ENCODE data around the gene CAMK2G. TPM values are rescaled to one million over a fixed set of nuclear protein-coding genes. Genes with fewer than 3 reads are reported as not detected.

CAMK2G gene
- polyA plus RNA-seq, 12 donors, result 23.7 to 39.2 (median 31.3) TPM; not detected in 1

DNA sequence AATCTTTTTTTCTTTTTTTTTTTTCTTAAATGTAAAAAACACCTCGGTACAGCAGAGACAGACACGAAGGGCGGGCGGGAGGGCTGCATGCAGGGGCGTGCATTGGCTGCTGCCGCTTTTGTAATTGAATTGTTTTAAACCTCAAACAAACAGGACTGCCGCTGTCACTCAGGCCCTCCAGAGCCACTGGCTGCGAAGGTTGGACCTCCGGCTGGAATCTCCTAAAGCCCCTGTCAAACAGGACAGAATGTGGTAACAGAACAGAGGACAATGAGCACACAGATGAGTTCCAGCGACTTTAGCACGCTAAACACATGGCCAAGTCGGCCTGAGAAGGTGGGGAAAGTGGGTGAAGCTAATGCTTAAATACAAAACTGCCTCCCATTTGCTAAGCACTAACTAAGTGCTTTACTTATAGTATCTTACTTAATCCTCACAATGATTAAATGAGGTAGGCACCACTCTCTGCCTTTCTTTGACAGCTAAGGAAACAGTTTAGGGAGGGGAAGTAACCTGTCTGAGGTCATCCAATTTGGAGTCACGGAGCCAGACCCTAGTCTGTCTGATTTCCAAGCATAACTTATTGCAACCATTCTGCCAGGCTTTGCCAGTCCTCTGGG is 60.0 kb downstream of the CAMK2G start:
- DNase-seq, result no peak

DNA sequence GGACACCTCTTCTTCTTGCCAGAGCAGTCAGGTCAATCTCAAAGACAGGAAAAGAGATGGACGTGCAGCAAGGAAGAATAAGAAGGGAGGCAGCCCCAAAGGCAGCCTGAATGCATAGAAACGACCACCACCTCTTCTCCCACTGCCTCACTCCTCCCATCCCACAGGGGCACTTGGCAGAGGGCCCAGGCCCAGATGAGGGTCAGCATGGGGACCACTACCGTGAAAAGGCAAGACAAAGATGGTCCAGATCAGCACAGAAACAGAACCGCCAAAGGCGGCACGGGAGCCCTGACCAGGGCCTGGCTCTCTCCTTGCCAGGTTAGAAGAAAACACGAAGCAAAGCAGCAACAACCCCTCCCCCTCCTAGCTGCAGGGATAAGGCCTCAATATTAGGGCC is 61.0 kb downstream of the CAMK2G start:
- DNase-seq, result no peak

DNA sequence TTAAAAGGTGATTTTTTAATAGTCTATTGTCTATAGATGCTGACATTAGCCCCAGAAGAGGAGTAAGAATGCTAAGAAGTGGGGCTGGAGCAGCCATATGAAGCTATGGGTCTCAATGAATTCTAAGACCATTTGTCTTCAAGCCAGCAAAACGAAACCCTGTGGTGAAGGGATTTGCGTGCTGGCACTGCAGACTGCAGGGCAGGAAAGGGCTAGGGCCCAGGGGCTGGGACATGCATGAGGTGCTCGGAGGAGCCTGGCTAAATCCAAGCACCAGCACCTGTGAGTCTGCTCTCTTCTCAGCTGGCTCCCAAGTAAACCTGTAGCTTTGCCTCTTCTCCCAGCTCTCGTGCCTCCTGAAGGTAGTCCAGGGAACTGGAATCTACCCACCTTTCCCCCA is 61.7 kb downstream of the CAMK2G start:
- DNase-seq, result no peak

DNA sequence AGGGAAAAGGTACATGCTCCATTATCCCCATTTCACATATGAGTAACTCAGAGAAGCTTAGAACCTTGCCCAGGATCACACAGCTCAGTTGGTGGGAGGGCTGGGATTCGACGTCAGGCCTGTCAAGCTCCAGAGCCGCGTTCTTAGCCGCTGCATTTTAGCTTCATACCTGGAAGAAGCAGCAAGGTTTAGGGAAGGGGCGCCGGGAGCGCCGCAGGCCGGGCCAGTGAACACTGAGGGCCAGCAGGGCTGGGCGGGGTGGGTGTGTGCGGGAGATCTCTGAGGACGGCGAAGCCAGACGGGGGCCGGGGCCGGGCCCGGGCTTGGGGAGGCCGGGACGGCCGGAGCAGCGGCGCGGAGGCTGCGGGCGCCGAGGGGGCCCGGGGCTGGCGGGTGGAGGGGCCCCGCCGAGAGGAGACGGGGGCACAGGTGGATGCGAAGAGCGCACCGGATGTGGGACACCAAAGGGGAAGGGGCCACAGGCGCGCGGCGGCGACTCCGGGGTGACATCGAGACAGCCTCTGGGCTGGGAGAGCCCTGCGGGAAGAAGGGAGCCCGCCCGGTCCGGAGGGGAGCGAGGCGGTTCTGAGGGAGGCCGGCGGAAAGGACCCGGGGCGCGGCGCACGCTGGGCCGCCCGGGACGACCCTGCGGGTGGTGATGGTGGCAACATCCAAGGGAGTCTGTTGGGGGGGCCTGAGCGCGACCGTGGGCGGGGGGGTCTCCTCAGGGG is 63.5 kb downstream of the CAMK2G start:
- DNase-seq, result no peak

DNA sequence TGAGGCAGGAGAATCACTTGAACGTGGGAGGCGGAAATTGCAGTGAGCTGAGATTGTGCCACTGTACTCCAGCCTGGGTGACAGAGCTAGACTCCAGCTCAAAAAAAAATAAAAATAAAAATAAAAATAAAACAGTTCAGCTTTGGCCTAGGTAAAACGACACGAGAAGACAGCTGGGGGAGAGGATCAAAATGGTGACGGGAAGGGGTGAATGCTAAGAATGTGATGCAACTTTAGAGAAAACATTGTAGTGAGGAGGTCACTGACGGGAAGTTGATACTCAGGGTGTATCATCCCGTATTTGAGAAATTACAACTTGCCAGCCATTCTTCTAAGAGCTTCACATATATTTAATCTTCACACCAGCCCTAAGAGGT is 64.0 kb downstream of the CAMK2G start:
- no peak for DNase-seq

DNA sequence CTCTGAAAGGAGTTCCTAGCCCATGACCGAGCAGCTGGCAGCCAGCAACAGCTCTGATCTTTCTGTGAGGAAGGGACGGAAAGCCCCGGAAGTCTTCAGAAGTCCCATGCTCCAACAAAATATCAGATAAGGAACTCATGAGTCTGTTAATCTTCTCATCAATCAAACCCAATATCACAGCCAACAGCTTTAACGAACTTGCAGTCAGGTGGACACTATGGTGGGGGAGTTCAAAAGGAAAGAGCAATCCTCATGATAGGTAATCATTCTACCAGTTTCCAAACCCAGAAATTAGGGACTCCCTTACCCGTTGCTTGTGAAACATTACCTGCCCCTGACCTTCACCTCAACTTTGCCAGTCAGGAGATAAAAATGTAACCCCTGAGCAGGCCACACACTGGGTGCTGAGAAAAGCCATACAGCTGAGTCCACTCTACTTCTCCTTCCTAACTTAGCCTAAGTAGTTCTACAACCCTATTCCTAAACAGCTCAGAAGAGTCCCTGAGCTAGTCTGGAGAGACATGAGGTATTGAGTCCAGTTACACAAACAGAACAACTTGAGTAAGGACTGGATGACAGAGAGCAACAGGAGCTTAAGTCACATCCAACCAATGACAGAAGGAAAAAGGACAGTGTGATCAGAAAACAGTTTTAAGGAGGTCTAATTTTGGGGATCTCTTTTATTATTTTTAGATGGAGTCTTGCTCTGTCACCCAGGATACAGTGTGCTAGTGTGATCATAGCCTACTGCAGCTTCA is 65.1 kb downstream of the CAMK2G start:
- no peak for DNase-seq

DNA sequence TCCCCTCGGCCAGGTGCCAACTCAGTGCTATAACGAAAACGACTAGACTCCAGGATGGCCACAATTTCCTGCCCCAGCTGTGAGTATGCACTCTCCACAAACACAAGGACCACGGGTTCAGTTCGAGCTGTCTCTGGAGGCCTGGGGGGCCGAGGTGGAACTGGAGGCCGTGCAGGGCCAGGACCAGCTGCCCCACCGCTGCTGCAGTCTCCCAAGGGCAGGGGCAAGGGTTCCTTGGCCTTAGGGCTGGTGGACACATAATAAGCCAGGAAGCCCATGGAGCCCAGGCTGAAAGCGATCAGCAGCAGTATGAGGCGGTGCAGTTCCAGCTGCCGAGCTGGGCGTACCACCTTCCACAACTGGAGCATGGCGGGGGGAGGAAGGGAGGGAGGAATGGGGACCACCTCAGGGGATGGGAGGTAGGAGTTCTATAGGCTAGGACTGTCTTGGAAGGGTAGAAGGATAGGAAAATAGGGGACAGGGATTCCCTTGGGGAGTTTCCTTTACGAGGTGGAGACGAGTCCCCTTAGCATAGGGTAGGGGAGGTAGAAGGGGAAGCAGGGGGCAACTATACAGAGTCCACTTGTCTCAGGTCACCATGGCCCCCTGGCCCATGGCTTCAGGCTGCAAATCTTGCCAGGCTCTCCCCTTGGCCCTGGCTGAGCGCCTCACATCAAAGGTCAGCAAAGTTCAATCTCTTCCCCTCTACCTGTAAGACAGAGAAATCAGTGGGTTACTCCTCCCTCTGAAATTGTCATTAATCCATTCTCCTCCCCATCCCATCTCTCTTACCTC is 66.1 kb downstream of the CAMK2G start:
- DNase-seq, result no peak

DNA sequence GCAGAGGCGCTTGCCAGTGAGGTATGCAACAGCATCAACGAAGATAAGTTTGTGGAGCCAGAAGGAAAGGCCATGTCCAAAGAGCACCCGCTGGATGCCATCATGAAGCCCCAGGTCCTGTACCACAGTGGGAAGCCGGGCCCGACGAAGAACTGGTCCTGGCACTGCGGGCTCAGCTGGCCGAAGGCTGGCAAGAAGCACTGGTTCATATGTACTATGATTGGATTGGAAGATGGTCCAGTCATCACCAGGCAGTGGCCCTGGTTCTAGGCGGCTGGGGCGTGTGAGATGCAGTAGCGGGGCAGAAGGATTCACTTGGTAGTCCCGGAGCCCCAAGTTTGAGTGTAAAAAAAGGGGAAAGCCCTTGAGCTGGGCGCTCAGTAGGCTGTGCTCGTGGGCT is 66.9 kb downstream of the CAMK2G start:
- no peak for DNase-seq

DNA sequence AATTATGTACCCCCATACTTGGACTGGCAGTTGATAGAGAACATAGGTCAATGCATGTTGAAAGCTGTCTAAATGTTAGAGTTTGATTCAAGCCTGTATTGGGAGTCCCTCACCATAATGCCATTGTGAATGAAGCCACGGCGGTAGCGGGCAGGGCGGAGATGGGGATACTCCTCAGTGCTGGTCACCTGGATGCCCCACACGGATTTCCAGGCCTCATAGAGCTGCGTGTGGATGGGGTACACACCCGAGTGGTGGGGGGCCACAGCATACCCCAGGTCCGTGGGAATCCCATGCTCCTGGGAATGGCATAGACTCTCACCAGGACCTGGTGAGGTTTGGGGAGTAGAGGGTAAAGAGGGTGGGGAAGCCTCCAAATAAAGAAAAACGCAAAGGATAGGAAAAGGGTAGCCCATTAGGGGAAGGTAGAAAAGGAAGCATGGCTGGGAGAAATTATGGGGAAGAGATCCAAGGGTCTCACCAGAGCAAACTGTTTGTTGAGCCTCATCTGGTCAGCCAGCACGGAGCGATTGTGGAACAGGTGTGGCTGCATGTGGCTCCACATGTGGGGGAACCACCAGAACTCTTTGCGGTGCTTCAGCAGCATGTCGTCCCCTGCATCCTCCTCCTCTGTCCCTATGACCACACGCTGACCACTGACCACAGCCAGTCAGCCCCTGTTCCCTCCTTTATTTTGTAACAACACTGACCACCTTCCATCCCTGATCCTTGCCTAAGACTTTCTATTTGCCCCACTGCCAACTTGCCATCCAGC is 68.0 kb downstream of the CAMK2G start:
- DNase-seq, result no peak

DNA sequence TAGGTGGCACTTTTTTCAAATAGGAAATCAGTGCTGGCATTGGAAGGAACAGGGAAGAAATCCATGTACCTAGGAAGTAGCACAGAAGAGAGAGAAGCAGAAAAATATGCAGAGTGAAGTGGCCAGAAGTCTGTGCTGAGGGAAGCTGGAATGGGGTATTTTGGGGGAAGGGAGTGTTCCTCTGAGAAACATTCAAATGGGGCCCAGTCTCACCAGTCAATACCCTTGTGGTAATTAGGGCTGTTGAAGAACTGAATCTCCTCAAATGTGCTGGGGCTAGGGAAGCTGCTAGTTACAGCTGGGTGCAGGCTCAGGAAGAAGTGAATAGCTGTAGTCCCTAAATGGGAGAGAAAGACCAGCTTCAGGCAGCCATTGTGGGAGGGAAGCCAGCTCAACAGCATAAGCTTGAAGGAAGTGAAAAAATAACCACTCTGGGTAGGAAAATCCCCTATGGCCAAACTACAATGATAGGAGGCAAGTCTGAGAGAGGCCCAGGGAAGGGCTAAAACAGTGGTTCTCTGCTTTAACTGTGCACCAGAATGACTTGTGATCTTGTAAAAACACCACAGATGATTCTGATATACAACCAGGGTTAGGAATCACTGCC is 70.6 kb downstream of the CAMK2G start:
- DNase-seq, result no peak

DNA sequence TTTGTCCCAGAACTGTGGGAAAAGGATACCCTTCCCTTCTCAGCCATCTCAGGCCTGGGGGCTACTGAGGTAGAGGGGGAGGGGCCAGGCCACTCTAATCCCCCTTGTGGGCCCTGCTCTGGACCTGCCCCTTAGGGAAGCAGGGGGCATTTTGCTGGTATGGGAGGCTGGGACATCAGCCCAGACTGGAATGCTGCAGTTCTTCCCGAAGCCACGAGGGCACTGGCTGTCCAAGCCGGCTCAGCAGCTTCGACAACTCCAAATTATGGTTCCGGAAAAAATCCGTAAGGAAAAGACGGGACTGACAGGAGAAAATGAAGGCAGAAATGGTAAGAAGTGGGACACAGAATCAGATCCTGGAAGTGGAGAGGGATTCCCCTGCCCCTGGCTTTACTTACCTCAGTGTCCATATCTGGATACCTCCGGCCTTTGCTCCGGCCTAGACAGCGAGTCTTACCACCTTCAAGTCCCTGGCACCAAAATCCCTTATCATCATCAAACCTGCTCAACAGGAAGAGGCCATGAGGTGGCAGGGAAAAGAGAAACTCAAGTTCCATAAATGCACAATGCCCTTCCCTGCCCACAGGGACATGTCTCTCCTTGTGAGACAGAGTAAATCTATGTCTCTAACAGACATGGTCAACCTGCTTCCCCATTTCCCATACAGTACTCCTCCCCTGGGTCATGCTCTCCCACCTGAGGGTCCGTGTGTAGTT is 71.9 kb downstream of the CAMK2G start:
- no peak for DNase-seq

DNA sequence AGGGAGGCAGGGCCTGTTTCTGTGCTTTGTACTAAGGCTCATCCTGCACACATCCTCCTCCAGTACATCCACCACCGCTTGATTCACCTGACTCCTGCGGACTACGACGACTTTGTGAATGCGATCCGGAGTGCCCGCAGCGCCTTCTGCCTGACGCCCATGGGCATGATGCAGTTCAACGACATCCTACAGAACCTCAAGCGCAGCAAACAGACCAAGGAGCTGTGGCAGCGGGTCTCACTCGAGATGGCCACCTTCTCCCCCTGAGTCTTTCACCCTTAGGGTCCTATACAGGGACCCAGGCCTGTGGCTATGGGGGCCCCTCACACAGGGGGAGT is 73.1 kb downstream of the CAMK2G start:
- no peak for DNase-seq

DNA sequence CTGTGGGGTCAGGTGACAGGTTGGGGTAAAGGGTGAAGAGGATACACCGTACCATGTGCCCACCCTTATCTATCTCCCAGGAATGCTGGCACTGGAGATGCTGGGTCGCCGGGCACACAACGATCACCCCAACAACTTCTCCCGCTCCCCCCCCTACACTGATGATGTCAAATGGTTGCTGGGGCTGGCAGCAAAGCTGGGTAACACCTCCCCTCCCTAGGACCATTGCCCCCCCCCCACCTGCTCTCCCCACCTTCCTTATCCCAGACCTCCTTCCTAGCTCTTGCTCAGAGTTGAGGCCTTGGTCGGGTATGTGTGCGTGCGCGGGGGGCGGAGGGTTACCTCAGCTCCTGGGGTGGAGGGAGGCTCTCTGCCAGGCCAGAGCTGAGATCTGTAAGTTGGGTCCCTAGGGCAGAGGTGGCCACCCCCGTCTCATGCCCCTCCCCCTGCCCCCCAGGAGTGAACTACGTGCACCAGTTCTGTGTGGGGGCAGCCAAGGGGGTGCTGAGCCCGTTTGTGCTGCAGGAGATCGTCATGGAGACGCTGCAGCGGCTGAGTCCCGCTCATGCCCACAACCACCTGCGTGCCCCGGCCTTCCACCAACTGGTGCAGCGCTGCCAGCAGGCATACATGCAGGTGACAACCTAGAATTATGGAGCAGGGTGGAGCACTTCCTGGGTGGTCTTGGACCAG is 73.6 kb downstream of the CAMK2G start:
- no peak for DNase-seq

DNA sequence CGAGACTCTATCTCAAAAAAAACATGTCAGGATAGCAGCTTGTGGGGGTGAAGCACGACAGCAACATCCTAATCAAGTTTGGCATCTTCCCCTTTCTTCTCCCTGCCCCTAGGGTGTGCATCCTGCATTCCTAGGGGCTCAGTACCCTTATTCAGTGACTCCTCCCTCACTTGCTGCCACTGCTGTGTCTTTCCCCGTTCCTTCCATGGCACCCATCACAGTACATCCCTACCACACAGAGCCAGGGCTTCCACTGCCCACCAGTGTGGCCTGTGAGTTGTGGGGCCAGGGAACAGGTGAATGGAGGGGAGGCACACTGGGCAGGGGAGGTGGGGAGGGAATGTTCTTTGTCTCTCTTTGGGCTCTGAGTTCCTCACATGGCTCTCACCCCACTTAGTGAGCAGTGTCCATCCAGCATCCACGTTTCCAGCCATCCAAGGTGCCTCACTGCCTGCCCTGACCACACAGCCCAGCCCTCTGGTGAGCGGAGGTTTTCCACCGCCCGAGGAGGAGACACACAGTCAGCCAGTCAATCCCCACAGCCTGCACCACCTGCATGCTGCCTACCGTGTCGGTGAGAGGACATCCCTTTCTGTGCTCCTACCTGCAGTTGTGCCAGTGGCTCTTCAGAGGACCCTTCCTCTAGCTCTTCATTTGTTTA is 74.3 kb downstream of the CAMK2G start:
- DNase-seq, result no peak

DNA sequence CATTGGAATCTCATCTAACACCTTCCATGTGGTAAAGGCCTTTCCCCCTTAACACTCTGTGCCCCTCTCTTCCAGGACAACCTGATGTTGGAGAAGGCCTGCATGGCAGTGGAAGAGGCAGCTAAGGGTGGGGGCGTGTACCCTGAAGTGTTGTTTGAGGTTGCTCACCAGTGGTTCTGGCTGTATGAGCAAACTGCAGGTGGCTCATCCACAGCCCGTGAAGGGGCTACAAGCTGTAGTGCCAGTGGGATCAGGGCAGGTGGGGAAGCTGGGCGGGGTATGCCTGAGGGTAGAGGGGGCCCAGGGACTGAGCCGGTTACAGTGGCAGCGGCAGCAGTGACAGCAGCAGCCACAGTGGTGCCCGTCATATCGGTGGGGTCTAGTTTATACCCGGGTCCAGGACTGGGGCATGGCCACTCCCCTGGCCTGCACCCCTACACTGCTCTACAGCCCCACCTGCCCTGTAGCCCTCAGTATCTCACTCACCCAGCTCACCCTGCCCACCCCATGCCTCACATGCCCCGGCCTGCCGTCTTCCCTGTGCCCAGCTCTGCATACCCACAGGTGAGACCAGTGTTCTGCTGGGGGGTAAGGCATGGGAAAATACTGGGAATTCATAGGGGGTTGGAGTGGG is 75.3 kb downstream of the CAMK2G start:
- DNase-seq, result no peak

DNA sequence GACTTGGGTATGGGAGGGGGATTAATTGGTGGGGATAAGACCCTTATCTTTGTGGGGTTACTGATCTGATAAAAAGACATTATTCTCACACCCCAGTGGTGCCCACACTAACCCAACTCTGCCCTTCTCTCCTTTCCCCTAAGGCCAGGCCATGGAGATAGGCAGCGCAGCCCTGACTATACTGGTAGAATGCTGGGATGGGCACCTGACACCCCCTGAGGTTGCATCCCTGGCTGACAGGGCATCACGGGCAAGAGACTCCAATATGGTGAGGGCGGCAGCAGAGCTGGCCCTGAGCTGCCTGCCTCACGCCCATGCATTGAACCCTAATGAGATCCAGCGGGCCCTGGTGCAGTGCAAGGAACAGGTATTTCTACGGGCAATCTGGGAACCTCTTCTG is 76.3 kb downstream of the CAMK2G start:
- no peak for DNase-seq

DNA sequence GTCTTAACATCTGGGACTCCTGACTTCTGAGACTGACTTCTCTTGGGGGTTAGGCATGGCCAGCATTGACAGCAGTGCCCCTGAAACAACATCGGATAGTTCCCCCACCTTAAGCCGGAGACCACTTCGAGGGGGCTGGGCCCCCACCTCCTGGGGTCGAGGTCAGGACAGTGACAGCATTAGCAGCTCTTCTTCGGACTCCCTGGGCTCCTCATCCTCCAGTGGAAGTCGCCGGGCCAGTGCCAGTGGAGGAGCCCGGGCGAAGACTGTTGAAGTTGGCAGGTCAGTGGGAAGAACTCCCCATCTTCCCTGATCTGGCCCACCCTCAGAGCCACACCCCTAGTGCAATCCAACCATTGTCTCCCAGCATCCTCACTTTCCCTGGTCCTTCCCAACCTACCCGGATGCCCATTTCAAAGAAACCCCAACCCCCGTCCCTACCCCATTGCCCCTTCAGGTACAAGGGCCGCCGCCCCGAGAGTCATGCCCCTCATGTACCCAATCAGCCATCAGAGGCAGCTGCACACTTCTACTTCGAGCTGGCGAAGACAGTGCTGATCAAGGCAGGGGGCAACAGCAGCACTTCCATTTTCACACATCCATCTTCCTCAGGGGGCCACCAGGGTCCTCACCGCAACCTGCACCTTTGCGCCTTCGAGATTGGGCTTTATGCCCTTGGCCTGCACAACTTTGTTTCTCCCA is 76.9 kb downstream of the CAMK2G start:
- no peak for DNase-seq

DNA sequence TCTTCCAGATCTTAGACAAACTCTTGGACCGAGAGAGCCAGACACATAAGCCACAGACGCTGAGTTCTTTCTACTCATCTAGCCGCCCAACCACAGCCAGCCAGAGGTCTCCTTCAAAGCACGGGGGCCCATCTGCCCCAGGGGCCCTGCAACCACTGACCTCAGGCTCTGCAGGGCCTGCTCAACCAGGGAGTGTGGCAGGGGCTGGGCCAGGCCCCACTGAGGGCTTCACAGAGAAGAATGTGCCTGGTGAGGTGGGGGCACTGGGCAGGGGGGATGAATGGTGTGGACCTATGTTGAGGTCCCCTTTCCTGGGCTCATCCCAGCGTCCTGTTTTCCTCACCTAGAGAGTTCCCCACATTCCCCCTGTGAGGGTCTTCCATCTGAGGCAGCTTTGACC is 77.6 kb downstream of the CAMK2G start:
- no peak for DNase-seq
